HepG2 (cell line): ENCODE data around the gene BAZ1A. TPM values are rescaled to one million over a fixed set of nuclear protein-coding genes. Genes with fewer than 3 reads are reported as not detected.

Experiments used
- FOXK1 ChIP-seq: sonication (generic); formaldehyde crosslinking; IDR thresholded peaks from 2 replicates; pipeline ENCODE4 v1.4.0; 2020; ENCODE audit warnings: low read depth, missing genetic modification reagents, borderline replicate concordance
- FOXK2 ChIP-seq: fragments of 450-650 bp; IDR thresholded peaks from 2 replicates; pipeline ENCODE4 v1.6.1; 2016
- NONO ChIP-seq, 2 experiments: fragments of 450-650 bp in 1 of 2; sonication (generic) in 1 of 2; formaldehyde crosslinking in 1 of 2; IDR thresholded peaks in 1 of 2; conservative IDR thresholded peaks in 1 of 2; 2 replicates each; pipeline versions ENCODE4 v1.6.1 to v1.8.0; 2017 to 2022; ENCODE audit warnings: mild to moderate bottlenecking in 1 of 2, missing genetic modification reagents in 1 of 2, moderate library complexity in 1 of 2
- PHF21A ChIP-seq: sonication (generic); formaldehyde crosslinking; IDR thresholded peaks from 2 replicates; pipeline ENCODE4 v1.5.0; 2020; ENCODE audit warnings: mild to moderate bottlenecking, missing genetic modification reagents
- PLRG1 ChIP-seq: fragments of 450-650 bp; conservative IDR thresholded peaks from 2 replicates; pipeline ENCODE4 v1.6.1; 2016
- SAFB2 ChIP-seq: sonication (generic); formaldehyde crosslinking; IDR thresholded peaks from 2 replicates; pipeline ENCODE4 v1.5.1; 2020; ENCODE audit warnings: missing genetic modification reagents, low read depth, mild to moderate bottlenecking, borderline replicate concordance
- SMC3 ChIP-seq: IDR thresholded peaks from 2 replicates; pipeline ENCODE4 v1.6.1; 2011; ENCODE audit warnings: low read length, improper control_type of control experiment
- SNAI1 ChIP-seq: sonication (generic); formaldehyde crosslinking; IDR thresholded peaks from 2 replicates; pipeline ENCODE4 v1.5.0; 2020; ENCODE audit warnings: mild to moderate bottlenecking, missing genetic modification reagents, borderline replicate concordance
- ZNF34 ChIP-seq: sonication (generic); formaldehyde crosslinking; IDR thresholded peaks from 2 replicates; pipeline ENCODE4 v1.4.0; 2020; ENCODE audit warnings: mild to moderate bottlenecking, missing genetic modification reagents, borderline replicate concordance
- ZZZ3 ChIP-seq: sonication (generic); formaldehyde crosslinking; IDR thresholded peaks from 2 replicates; pipeline ENCODE4 v1.4.0; 2020; ENCODE audit warnings: missing genetic modification reagents, mild to moderate bottlenecking, borderline replicate concordance
- polyA plus RNA-seq, 8 experiments: library from polyadenylated mRNA; depleted of rRNA in 3 of 8; stranded (reverse) in 7 of 8; unstranded in 1 of 8; fragments of >200 nt; fragmentation: Illumina TruSeq in 4 of 8; extraction: Trizol in 4 of 8; gene quantifications; 2 replicates each; pipeline versions ENCODE4 v1.2.1 to v1.2.3, GENCODE V29; 2011 to 2016; ENCODE audit warnings: low read depth in 4 of 8, missing spikeins in 1 of 8, mixed read lengths in 1 of 8; ENCODE audit not compliant: insufficient read depth in 1 of 8
- total RNA-seq, 5 experiments: library from RNA; depleted of rRNA; stranded (reverse); fragments of >200 nt; fragmentation: Illumina TruSeq; extraction: Trizol; gene quantifications; 2 replicates each; pipeline ENCODE4 v1.2.3, GENCODE V29; 2016; ENCODE audit warnings: low read depth in 1 of 5
- TF ChIP-seq, protein P1 (sequence below): sonication (generic); formaldehyde crosslinking; IDR thresholded peaks from 2 replicates; pipeline ENCODE4 v1.5.1; 2020; ENCODE audit warnings: mild to moderate bottlenecking, moderate library complexity, missing genetic modification reagents
- TF ChIP-seq, protein P2 (sequence below): sonication (generic); formaldehyde crosslinking; IDR thresholded peaks from 2 replicates; pipeline ENCODE4 v1.5.0; 2020; ENCODE audit warnings: missing genetic modification reagents
- TF ChIP-seq, protein P3 (sequence below): sonication (generic); formaldehyde crosslinking; IDR thresholded peaks from 2 replicates; pipeline ENCODE4 v1.5.0; 2020; ENCODE audit warnings: missing genetic modification reagents
- TF ChIP-seq, protein P4 (sequence below): sonication (generic); formaldehyde crosslinking; IDR thresholded peaks from 2 replicates; pipeline ENCODE4 v1.5.1; 2020; ENCODE audit warnings: mild to moderate bottlenecking, missing genetic modification reagents, borderline replicate concordance
- TF ChIP-seq, protein P5 (sequence below): sonication (generic); formaldehyde crosslinking; IDR thresholded peaks from 2 replicates; pipeline ENCODE4 v1.5.0; 2020; ENCODE audit warnings: mild to moderate bottlenecking, missing genetic modification reagents, borderline replicate concordance

The BAZ1A gene
- total and polyA plus RNA-seq, 2 of the 13 experiments (the other 11 are each of a cell fraction or from before 2014, with no cell fraction given), result 20.9 to 56.8 TPM

DNA sequence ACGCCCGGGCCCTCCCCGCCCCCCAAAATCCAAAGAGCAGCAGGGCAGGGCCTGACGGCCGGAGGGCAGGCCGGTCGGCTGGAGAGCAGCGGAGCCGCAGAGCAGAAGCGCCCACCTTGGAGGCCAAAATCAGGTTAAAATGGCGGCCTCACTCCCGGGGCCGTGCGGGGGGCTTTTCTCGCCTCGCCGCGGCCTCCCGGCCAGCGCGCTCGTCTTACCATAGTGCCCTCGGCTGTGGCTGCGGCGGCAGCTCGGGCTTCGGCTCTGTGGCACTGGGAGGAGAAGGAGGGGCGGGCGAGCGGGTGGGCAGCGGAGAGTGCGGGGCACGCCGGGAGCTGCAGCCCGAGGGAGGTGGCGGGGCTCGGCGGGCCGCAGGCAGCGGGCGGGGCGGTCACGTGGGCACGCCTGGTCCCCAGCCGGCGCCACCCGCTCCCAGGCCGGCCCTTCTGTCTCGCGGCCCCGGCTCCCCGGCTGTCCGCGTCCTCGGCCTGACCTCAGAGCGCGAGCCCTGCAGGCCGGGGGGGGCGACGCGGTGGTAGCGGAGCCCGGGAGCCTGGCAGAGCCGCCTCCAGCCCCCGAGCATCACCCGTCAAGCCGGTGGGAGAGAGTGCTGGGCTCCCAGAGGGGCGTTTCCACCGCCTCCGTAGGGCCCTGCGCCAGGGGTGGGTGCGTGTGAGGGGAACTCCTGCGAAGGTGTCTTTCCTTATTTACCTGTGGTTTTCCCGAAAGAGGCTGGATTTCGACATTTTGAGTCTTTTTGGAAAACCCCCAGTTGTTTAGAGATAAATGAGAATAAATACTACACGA is 160.6 kb downstream of the BAZ1A start, which contains the start of gene CFL2 (continued):
- TF ChIP-seq FOXK1 (CRISPR knock-in tag) (no peak; the same call in none of the 2 replicates), SNAI1 (CRISPR knock-in tag) (no peak), SMC3 (no peak), SAFB2 (CRISPR knock-in tag) (peak; percentile 98), NONO (IDR thresholded peaks at IDR 0.05) (no peak), NONO (CRISPR knock-in tag; conservative IDR thresholded peaks at IDR 0.05) (peak; percentile 96), FOXK2 (no peak), PLRG1 (no peak), ZNF34 (CRISPR knock-in tag) (0 out of 2 replicates have a peak, but pooled peaks have one; percentile 55), PHF21A (no peak; the same call in 1 of the 2 replicates), ZZZ3 (peak; percentile 72)
- TF ChIP-seq, protein P1, sequence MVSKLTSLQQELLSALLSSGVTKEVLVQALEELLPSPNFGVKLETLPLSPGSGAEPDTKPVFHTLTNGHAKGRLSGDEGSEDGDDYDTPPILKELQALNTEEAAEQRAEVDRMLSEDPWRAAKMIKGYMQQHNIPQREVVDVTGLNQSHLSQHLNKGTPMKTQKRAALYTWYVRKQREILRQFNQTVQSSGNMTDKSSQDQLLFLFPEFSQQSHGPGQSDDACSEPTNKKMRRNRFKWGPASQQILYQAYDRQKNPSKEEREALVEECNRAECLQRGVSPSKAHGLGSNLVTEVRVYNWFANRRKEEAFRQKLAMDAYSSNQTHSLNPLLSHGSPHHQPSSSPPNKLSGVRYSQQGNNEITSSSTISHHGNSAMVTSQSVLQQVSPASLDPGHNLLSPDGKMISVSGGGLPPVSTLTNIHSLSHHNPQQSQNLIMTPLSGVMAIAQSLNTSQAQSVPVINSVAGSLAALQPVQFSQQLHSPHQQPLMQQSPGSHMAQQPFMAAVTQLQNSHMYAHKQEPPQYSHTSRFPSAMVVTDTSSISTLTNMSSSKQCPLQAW, result peak; percentile 83; the same call in 1 of the 2 replicates
- TF ChIP-seq, protein P2, sequence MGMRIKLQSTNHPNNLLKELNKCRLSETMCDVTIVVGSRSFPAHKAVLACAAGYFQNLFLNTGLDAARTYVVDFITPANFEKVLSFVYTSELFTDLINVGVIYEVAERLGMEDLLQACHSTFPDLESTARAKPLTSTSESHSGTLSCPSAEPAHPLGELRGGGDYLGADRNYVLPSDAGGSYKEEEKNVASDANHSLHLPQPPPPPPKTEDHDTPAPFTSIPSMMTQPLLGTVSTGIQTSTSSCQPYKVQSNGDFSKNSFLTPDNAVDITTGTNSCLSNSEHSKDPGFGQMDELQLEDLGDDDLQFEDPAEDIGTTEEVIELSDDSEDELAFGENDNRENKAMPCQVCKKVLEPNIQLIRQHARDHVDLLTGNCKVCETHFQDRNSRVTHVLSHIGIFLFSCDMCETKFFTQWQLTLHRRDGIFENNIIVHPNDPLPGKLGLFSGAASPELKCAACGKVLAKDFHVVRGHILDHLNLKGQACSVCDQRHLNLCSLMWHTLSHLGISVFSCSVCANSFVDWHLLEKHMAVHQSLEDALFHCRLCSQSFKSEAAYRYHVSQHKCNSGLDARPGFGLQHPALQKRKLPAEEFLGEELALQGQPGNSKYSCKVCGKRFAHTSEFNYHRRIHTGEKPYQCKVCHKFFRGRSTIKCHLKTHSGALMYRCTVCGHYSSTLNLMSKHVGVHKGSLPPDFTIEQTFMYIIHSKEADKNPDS (CRISPR knock-in tag), result no peak
- TF ChIP-seq, protein P3, sequence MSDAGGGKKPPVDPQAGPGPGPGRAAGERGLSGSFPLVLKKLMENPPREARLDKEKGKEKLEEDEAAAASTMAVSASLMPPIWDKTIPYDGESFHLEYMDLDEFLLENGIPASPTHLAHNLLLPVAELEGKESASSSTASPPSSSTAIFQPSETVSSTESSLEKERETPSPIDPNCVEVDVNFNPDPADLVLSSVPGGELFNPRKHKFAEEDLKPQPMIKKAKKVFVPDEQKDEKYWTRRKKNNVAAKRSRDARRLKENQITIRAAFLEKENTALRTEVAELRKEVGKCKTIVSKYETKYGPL, result 0 out of 2 replicates have a peak, but pooled peaks have one; percentile 70
- TF ChIP-seq, protein P4, sequence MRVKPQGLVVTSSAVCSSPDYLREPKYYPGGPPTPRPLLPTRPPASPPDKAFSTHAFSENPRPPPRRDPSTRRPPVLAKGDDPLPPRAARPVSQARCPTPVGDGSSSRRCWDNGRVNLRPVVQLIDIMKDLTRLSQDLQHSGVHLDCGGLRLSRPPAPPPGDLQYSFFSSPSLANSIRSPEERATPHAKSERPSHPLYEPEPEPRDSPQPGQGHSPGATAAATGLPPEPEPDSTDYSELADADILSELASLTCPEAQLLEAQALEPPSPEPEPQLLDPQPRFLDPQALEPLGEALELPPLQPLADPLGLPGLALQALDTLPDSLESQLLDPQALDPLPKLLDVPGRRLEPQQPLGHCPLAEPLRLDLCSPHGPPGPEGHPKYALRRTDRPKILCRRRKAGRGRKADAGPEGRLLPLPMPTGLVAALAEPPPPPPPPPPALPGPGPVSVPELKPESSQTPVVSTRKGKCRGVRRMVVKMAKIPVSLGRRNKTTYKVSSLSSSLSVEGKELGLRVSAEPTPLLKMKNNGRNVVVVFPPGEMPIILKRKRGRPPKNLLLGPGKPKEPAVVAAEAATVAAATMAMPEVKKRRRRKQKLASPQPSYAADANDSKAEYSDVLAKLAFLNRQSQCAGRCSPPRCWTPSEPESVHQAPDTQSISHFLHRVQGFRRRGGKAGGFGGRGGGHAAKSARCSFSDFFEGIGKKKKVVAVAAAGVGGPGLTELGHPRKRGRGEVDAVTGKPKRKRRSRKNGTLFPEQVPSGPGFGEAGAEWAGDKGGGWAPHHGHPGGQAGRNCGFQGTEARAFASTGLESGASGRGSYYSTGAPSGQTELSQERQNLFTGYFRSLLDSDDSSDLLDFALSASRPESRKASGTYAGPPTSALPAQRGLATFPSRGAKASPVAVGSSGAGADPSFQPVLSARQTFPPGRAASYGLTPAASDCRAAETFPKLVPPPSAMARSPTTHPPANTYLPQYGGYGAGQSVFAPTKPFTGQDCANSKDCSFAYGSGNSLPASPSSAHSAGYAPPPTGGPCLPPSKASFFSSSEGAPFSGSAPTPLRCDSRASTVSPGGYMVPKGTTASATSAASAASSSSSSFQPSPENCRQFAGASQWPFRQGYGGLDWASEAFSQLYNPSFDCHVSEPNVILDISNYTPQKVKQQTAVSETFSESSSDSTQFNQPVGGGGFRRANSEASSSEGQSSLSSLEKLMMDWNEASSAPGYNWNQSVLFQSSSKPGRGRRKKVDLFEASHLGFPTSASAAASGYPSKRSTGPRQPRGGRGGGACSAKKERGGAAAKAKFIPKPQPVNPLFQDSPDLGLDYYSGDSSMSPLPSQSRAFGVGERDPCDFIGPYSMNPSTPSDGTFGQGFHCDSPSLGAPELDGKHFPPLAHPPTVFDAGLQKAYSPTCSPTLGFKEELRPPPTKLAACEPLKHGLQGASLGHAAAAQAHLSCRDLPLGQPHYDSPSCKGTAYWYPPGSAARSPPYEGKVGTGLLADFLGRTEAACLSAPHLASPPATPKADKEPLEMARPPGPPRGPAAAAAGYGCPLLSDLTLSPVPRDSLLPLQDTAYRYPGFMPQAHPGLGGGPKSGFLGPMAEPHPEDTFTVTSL (CRISPR knock-in tag), result no peak; the same call in 1 of the 2 replicates
- TF ChIP-seq, protein P5, sequence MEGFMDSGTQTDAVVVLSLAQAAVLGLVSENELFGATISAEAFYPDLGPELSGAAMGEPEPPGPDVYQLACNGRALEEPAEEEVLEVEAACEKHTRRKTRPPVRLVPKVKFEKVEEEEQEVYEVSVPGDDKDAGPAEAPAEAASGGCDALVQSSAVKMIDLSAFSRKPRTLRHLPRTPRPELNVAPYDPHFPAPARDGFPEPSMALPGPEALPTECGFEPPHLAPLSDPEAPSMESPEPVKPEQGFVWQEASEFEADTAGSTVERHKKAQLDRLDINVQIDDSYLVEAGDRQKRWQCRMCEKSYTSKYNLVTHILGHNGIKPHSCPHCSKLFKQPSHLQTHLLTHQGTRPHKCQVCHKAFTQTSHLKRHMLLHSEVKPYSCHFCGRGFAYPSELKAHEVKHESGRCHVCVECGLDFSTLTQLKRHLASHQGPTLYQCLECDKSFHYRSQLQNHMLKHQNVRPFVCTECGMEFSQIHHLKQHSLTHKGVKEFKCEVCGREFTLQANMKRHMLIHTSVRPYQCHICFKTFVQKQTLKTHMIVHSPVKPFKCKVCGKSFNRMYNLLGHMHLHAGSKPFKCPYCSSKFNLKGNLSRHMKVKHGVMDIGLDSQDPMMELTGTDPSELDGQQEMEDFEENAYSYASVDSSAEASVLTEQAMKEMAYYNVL (CRISPR knock-in tag), result peak; percentile 88
